ENCODE measurements around the gene MTAP.
A peak's percentile ranks its signal among the peaks of the same experiment; 100 is the strongest.

MTAP gene

GRCh38 chr9:21836437-21837161 is 34.2 kb downstream of the MTAP start:
- DNase-seq (ENCODE audit: extremely low read depth, low read depth), result peak; percentile 99

GRCh38 chr9:21837501-21837900 is 35.1 kb downstream of the MTAP start:
- DNase-seq (ENCODE audit: extremely low read depth, low read depth), result no peak
- no peak overlapping the region for H3K4me3 ChIP-seq (replicated peaks; ENCODE audit: low read depth, low read length)
- TF ChIP-seq CTCF (IDR thresholded peaks at IDR 0.05; ENCODE audit: low read depth, low read length, missing control alignments), result no peak

More at GRCh38 chr9:21836437-21837161, 34.2 kb downstream of the MTAP start:
- TF ChIP-seq CTCF (IDR thresholded peaks at IDR 0.05; ENCODE audit: low read depth, low read length, missing control alignments), result no peak
- no peak overlapping the region for H3K4me3 ChIP-seq (replicated peaks; ENCODE audit: low read depth, low read length)

- no peak for TF ChIP-seq CTCF (IDR thresholded peaks at IDR 0.05; ENCODE audit: low read depth, low read length, missing control alignments)
- DNase-seq (ENCODE audit: extremely low read depth, low read depth), result no peak
Measured at GRCh38 chr9:21840647-21841046, 38.2 kb downstream of the MTAP start.

GRCh38 chr9:21841133-21841532 is 38.7 kb downstream of the MTAP start:
- no peak for TF ChIP-seq CTCF (IDR thresholded peaks at IDR 0.05; ENCODE audit: low read depth, low read length, missing control alignments)

More at GRCh38 chr9:21840647-21841046, 38.2 kb downstream of the MTAP start:
- no peak overlapping the region for H3K4me3 ChIP-seq (replicated peaks; ENCODE audit: low read depth, low read length)

GRCh38 chr9:21848615-21849014 is 46.2 kb downstream of the MTAP start:
- no peak for DNase-seq (ENCODE audit: extremely low read depth, low read depth)
- no peak for TF ChIP-seq CTCF (IDR thresholded peaks at IDR 0.05; ENCODE audit: low read depth, low read length, missing control alignments)
- no peak overlapping the region for H3K4me3 ChIP-seq (replicated peaks; ENCODE audit: low read depth, low read length)

More at GRCh38 chr9:21841133-21841532, 38.7 kb downstream of the MTAP start:
- DNase-seq (ENCODE audit: extremely low read depth, low read depth), result no peak
- H3K4me3 ChIP-seq (replicated peaks; ENCODE audit: low read depth, low read length), result no peak overlapping the region

- DNase-seq (ENCODE audit: extremely low read depth, low read depth), result no peak
- TF ChIP-seq CTCF (IDR thresholded peaks at IDR 0.05; ENCODE audit: low read depth, low read length, missing control alignments), result no peak
- H3K4me3 ChIP-seq (replicated peaks; ENCODE audit: low read depth, low read length), result no peak overlapping the region
Measured at GRCh38 chr9:21852754-21853153, 50.3 kb downstream of the MTAP start.
